Stomach smooth muscle (tissue), 2 donors: ENCODE measurements around the gene ETHE1.
"Not testable (repeated sequence)": the region's sequence is repeated elsewhere in the genome, so short reads cannot be mapped to it uniquely, and the experiment has no call there.

ENCODE experiments used
- H3K27ac ChIP-seq: one replicate; pipeline ENCODE4 v1.7.0; 2013; ENCODE audit warnings: mild to moderate bottlenecking, low read length, inconsistent platforms
- H3K27me3 ChIP-seq, 2 donors: one replicate each; pipeline ENCODE4 v1.7.0; 2013; ENCODE audit warnings: low read length in 2 of 2; ENCODE audit not compliant: insufficient read depth in 2 of 2, control insufficient read depth in 1 of 2
- H3K36me3 ChIP-seq, 2 donors: one replicate each; pipeline ENCODE4 v1.7.0; 2013; ENCODE audit warnings: low read length in 2 of 2; ENCODE audit not compliant: control insufficient read depth in 2 of 2, insufficient read depth in 2 of 2
- H3K4me1 ChIP-seq: one replicate; pipeline ENCODE4 v1.7.0; 2013; ENCODE audit warnings: low read length; ENCODE audit not compliant: control insufficient read depth, insufficient read depth
- H3K4me3 ChIP-seq, 2 donors: one replicate each; pipeline ENCODE4 v1.7.0; 2013; ENCODE audit warnings: low read length in 2 of 2
- H3K9ac ChIP-seq, 2 donors: one replicate each; pipeline ENCODE4 v1.7.0; 2013; ENCODE audit warnings: low read length in 2 of 2, mild to moderate bottlenecking in 1 of 2
- H3K9me3 ChIP-seq, 2 donors: one replicate each; pipeline ENCODE4 v1.7.0; 2013; ENCODE audit warnings: low read length in 2 of 2; ENCODE audit not compliant: control insufficient read depth in 2 of 2
- donor health status: healthy.
- donor health status: Pancreatic carcinoma.

Gene ETHE1

DNA sequence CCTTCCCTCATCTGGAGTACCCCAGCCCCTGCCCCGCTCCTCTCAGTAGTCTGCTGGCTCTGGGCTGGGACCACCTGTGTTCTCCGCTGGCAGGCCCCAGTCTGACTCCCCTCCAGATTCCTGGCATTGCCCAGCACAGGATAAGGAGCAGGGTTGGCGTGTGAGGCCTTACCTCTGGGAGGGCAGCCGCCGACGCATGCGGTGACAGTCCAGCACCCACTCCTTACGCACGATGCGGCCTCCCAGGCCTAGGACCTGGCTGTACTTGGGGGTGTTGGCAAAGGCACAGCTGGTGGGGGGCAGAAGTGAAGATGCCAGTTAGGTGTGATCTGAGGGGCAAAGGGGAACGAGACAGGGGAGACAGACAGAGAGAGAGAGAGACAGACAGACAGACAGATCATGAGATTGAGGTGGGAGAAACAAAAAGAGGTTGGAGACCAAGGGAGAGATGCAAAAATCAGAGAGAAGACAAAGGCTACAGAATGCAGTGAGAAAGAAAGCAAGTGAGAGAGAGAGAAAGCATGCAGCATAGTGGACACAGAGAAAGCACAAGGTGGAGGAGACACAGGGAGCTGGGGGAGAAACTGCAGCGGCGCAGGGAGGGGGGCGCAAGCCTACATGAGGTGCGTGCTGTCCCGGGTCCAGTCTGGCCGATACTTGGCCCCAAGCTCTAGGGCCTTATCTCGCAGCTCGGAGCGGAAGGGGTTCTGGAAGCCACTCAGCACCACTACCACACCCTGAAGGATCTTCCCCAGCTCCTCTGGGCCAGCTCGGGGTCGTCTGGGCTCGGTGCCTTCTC is 24.6 kb upstream of the ETHE1 start:
- H3K27ac ChIP-seq: no peak overlapping the region
- no peak overlapping the region for H3K9ac ChIP-seq

DNA sequence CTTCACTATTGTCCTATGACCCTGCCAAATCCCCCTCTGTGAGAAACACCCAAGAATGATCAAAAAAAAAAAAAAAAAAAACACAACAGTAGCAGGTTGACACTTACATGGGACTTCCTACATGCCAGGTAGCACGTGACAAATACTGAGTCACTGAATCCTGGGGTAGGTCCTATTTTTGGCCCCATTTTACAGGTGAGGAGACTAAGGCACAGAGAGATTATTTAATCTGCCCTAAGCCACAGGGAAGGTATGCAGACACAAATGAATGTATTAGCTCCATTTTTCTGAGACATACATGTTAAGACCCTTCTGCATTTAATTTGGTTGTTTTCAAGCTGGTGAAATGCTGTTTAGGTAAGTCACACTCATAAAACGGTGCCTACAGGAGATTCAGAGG is 21.7 kb upstream of the ETHE1 start:
- Histone ChIP-seq H3K36me3 (peaks cover 37 to 54% of the 10 kb centered on the region in 2 donors), H3K27ac (no peak overlapping the region), H3K9me3 (no peaks in the 10 kb centered on the region), H3K27me3 (no peaks in the 10 kb centered on the region), H3K4me3 (no peak overlapping the region), H3K9ac (no peak overlapping the region), H3K4me1 (no peaks in the 10 kb centered on the region)

More for the DNA sequence above, 24.6 kb upstream of the ETHE1 start:
- H3K4me3 ChIP-seq: no peak overlapping the region
- peaks cover 42 to 45% of the 10 kb centered on the region in 2 donors for H3K36me3 ChIP-seq
- no peaks in the 10 kb centered on the region for H3K4me1 ChIP-seq
- H3K9me3 ChIP-seq: no peaks in the 10 kb centered on the region
- H3K27me3 ChIP-seq: no peaks in the 10 kb centered on the region

DNA sequence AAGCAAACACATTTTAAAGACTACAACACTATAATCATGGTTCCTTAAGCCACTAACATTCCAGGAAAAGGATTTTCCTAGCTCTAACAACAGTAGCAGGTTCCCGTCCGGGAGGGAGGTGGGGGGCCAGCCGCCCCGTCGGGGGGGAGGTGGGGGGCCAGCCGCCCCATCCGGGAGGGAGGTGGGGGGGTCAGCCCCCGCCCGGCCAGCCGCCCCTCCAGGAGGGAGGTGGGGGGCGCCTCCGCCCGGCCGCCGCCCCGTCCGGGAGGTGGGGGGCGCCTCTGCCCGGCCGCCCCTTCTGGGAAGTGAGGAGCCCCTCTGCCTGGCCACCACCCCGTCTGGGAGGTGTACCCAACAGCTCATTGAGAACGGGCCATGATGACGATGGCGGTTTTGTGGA is 20.9 kb upstream of the ETHE1 start:
- H3K9me3 ChIP-seq, H3K27ac ChIP-seq, H3K9ac ChIP-seq, H3K27me3 ChIP-seq, H3K4me1 ChIP-seq, H3K4me3 ChIP-seq: not testable (repeated sequence)
- peaks cover 38 to 58% of the 10 kb centered on the region in 2 donors for H3K36me3 ChIP-seq

DNA sequence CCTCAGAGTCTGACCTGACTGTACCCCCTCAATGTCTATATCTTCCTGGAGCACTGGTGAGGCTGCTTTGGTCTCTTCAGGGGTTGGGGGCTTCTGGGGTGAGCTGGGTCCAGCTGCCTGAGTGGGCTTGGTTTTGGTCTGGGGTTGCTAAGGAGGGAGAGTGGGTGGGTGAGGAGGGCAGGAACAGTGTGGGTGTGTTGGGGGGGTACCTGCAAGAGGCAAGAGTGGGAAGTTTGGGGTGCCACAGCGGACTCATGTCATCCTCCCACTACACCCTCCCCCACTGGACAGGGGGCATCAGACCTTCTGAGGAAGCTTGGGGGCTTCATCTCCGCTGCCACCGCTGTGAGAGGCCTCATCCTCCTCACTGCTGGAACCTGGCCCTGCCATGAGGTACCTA is 19.6 kb upstream of the ETHE1 start:
- Histone ChIP-seq H3K27me3 (no peaks in the 10 kb centered on the region), H3K9me3 (no peaks in the 10 kb centered on the region), H3K4me1 (no peaks in the 10 kb centered on the region), H3K9ac (no peak overlapping the region), H3K36me3 (peaks cover 42 to 56% of the 10 kb centered on the region in 2 donors), H3K27ac (no peak overlapping the region), H3K4me3 (no peak overlapping the region)

DNA sequence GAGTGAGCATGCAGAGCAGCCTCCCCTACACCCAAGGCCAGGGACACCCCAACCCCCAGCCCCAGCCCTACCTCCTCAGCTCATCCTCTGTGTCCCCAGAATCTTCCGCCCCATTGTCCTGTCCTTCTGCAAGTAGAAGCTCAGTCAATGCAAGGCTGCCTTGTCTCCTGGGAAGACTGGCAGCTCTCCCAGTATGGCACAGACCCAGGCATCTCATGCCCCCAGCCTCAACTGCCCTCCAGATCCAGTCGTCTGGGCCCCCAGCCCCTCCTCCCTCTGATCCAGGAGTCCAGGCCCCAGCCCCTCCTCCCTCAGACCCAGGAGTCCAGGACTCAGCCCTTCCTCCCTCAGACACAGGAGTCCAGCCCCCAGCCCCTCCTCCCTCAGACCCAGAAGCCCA is 19.0 kb upstream of the ETHE1 start:
- Histone ChIP-seq H3K27ac (no peak overlapping the region), H3K4me1 (no peaks in the 10 kb centered on the region), H3K9ac (no peak overlapping the region), H3K36me3 (peaks cover 39 to 50% of the 10 kb centered on the region in 2 donors), H3K27me3 (no peaks in the 10 kb centered on the region), H3K4me3 (no peak overlapping the region), H3K9me3 (no peaks in the 10 kb centered on the region)

DNA sequence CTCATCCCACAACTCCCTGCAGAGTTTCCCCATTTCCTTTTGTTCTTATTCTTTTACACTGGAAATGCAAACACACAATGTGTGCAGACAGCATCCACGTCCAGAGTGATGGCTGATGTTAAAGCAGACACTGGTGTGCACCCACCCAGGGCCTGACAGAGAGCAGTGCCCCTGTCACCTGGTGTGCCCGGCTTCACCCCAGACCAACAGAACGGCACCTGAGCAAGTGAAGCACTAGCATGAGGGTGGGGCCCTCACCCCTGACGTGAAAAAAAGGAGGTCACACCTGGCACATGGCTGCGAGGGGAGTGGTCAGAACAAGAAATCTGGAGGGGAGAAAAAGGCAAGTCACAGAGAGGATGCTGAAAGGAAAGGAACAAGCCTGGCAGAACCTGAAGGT is 18.3 kb upstream of the ETHE1 start:
- no peak overlapping the region for H3K9ac ChIP-seq
- peaks cover 39 to 44% of the 10 kb centered on the region in 2 donors for H3K36me3 ChIP-seq
- no peaks in the 10 kb centered on the region for H3K9me3 ChIP-seq
- H3K4me1 ChIP-seq: no peaks in the 10 kb centered on the region
- H3K27me3 ChIP-seq: no peaks in the 10 kb centered on the region
- no peak overlapping the region for H3K27ac ChIP-seq
- H3K4me3 ChIP-seq: no peak overlapping the region

DNA sequence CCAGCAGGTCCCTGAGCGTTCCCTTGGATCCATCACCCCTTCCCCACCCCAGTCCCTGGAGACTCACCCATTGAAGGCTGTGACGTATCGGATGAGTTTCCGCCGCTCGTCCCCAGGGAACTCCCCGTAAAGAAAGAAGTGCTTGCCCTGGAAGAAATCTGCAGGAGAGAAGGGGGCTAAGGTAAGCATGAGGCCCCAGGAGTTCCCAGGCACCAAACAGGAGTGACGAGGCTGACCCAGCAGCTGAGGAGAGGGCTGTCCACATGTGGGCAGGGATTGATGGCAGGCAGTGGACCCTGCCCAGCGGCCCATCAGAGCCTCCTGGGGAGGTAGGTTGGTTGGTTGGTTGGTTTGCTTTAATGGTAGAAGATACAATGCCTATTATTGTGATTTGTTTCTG is 17.1 kb upstream of the ETHE1 start:
- no peaks in the 10 kb centered on the region for H3K4me1 ChIP-seq
- peaks cover 41 to 42% of the 10 kb centered on the region in 2 donors for H3K36me3 ChIP-seq

DNA sequence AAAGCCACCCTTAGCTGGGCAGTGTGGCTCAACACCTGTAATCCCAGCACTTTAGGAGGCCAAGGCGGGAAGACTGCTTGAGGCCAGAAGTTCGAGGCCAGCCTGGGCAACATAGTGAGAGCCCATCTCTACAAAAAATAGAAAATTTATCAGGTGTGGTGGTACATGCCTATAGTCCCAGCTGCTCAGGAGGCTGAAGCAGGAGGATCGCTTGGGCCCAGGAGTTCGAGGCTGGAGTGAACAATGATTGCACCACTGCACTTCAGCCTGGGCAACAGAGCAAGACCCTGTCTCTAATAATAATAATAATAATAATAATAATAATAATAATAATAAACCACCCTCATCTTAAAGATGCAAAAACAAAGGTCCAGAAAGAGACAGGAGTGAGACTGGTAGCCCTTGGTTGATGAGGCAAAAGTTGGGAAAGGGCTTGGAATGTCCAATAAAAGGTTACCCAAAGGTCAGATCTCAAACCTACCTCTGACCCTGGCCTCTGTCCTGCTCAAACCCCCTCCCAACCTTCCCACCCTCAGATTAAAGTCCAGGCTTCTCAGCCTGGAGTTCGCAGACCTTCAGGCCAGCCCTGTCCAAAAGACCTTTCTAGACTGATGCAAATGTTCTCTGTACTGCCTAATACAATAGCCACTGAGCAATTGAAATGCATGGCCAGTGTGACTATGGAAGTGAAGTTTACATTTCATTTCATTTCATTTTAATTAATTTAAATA is 15.1 kb upstream of the ETHE1 start:
- no peak overlapping the region for H3K4me3 ChIP-seq
- H3K36me3 ChIP-seq: peaks cover 46 to 49% of the 10 kb centered on the region in 2 donors
- no peak overlapping the region for H3K27ac ChIP-seq
- no peak overlapping the region for H3K9ac ChIP-seq
- no peaks in the 10 kb centered on the region for H3K27me3 ChIP-seq
- H3K9me3 ChIP-seq: peaks cover 4 to 8% of the 10 kb centered on the region in 2 donors
- H3K4me1 ChIP-seq: no peaks in the 10 kb centered on the region

More for the DNA sequence above, 17.1 kb upstream of the ETHE1 start:
- H3K27me3 ChIP-seq: no peaks in the 10 kb centered on the region
- H3K27ac ChIP-seq: no peak overlapping the region
- no peak overlapping the region for H3K9ac ChIP-seq
- H3K9me3 ChIP-seq: peaks cover 0 to 5% of the 10 kb centered on the region in 2 donors
- no peak overlapping the region for H3K4me3 ChIP-seq

DNA sequence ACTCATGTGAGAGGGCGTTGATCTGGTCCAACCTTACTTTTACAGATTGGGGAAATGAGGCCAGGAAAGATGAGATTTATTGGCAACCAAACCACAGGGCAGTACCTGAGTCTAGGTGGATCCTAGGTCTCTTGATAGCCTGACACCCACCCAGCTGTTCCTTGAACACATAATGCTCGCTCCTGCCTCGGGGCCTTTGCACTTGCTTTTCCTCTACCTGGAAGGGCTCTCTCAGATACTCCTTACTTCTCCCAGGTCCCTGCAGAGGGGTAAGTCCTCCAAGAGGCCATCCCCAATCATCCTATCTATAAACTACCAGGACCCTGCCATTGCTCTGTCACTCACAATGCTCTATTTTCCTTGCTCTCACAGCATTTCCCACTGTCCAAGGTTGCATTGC is 13.4 kb upstream of the ETHE1 start:
- H3K36me3 ChIP-seq: peaks cover 42 to 43% of the 10 kb centered on the region in 2 donors
- no peak overlapping the region for H3K9ac ChIP-seq
- no peaks in the 10 kb centered on the region for H3K27me3 ChIP-seq
- peaks cover 4 to 8% of the 10 kb centered on the region in 2 donors for H3K9me3 ChIP-seq
- peaks cover 7% of the 10 kb centered on the region for H3K4me1 ChIP-seq
- H3K4me3 ChIP-seq: no peak overlapping the region
- H3K27ac ChIP-seq: no peak overlapping the region

DNA sequence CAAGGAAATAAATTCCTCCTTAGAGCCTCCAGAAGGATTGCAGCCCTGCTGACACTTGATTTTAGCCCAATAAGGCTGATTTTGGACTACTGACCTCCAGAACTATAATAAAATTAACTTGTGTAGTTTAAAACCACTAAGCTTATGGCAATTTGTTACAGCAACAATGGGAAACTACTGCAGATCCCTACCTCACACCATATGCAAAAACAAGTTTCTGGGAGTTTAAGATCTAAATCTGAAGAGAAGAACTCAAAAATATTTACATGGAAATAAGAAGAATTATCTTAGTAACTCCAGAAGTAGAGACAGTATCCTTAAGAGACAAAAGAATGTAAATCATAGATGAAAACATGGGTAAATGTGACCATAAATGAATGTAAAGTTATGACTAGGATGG is 11.9 kb upstream of the ETHE1 start:
- Histone ChIP-seq H3K27ac (no peak overlapping the region), H3K27me3 (no peaks in the 10 kb centered on the region), H3K36me3 (peaks cover 31 to 36% of the 10 kb centered on the region in 2 donors)

More for the DNA sequence above, 11.9 kb upstream of the ETHE1 start:
- Histone ChIP-seq H3K4me1 (peaks cover 19% of the 10 kb centered on the region), H3K9ac (no peak overlapping the region), H3K9me3 (peaks cover 4 to 8% of the 10 kb centered on the region in 2 donors), H3K4me3 (no peak overlapping the region)
